HCT116 (cell line): Measurements from ENCODE around the gene THOP1. TPM values are rescaled to one million over a fixed set of nuclear protein-coding genes. Genes with fewer than 3 reads are reported as not detected.

Experiments
- ATAC-seq: fragments of 200-7000 bp; cut with Tn5 transposase; 2 replicates; pipeline ENCODE4 v1.9.1; 2020; ENCODE audit warnings: mild to moderate bottlenecking, moderate library complexity
- BruUV-seq: library from RNA; stranded (reverse); fragments of 400-500 nt; replicated peaks from 2 replicates; lab custom pipeline; 2021; lab: Mats Ljungman, UMichigan
- CTCF ChIA-PET: fragments of 300-600 bp; sonication (Branson Sonifier 250); formaldehyde crosslinking; loops from one replicate; lab custom pipeline; 2021; ENCODE audit warnings: antibody characterized with exemption; lab: Charles Lee
- POLR2A ChIA-PET: fragments of 300-600, 350-600 bp; sonication (Branson Sonifier 250); formaldehyde crosslinking; loops from one replicate; lab custom pipeline; 2021; ENCODE audit warnings: antibody characterized with exemption; lab: Charles Lee
- RAD21 ChIA-PET, 2 experiments: fragments of 300-600 bp; sonication (Branson Sonifier 250); formaldehyde crosslinking; loops; one replicate each; lab custom pipeline; 2023; ENCODE audit warnings: low total read pairs in 2 of 2; ENCODE audit not compliant: uncharacterized antibody in 2 of 2, unreplicated experiment in 2 of 2, low non-redundant PET in 1 of 2; lab: Charles Lee
- DNase-seq: peaks from one replicate; pipeline ENCODE4 v3.0.0-alpha.2; 2010; ENCODE audit warnings: low read depth, low spot score
- H2AFZ ChIP-seq: fragments of 200-600 bp; shearing (Covaris generic), sonication (generic); 2 replicates; pipeline ENCODE4 v1.6.1; 2017; ENCODE audit warnings: low read depth, mixed run types, mixed read lengths, antibody characterized with exemption, low read length; ENCODE audit not compliant: poor library complexity, severe bottlenecking
- H3K27ac ChIP-seq: 2 replicates; pipeline ENCODE4 v1.5.1; 2012; ENCODE audit warnings: low read depth, low read length
- H3K27me3 ChIP-seq: fragments of 200-600 bp; sonication (generic); 2 replicates; pipeline ENCODE4 v1.6.1; 2016; ENCODE audit warnings: mixed run types, low read length, mixed read lengths; ENCODE audit not compliant: insufficient read depth
- H3K36me3 ChIP-seq, 2 experiments: fragments of 200-500 bp in 1 of 2; fragments of 200-600 bp in 1 of 2; sonication (Bioruptor generic) in 1 of 2; sonication (generic) in 1 of 2; 2 replicates each; pipeline versions ENCODE4 v1.5.1 to v1.6.1; 2014 to 2016; ENCODE audit warnings: low read length in 2 of 2, inconsistent platforms in 1 of 2, mixed read lengths in 1 of 2, mixed run types in 1 of 2; ENCODE audit not compliant: insufficient read depth in 2 of 2, control insufficient read depth in 1 of 2
- H3K4me1 ChIP-seq, 2 experiments: fragments of 200-600 bp in 1 of 2; sonication (generic) in 1 of 2; 2 replicates each; pipeline versions ENCODE4 v1.5.1 to v1.6.1; 2012 to 2017; ENCODE audit warnings: low read length in 2 of 2, inconsistent platforms in 1 of 2, mild to moderate bottlenecking in 1 of 2, mixed read lengths in 1 of 2, mixed run types in 1 of 2, moderate library complexity in 1 of 2; ENCODE audit not compliant: insufficient read depth in 2 of 2, control insufficient read depth in 1 of 2
- H3K4me2 ChIP-seq: fragments of 200-600 bp; sonication (generic); 2 replicates; pipeline ENCODE4 v1.6.1; 2017; ENCODE audit warnings: mixed run types, low read length, mixed read lengths
- H3K4me3 ChIP-seq, 2 experiments: fragments of 200-600 bp in 1 of 2; sonication (generic) in 1 of 2; replicated peaks in 1 of 2; 2 replicates each; pipeline ENCODE4 v1.5.1; 2011 to 2016; ENCODE audit warnings: low read length in 2 of 2, control low read depth in 1 of 2, low read depth in 1 of 2, mild to moderate bottlenecking in 1 of 2, mixed read lengths in 1 of 2, mixed run types in 1 of 2
- H3K79me2 ChIP-seq: fragments of 200-600 bp; sonication (generic); 2 replicates; pipeline ENCODE4 v1.6.1; 2017; ENCODE audit warnings: mild to moderate bottlenecking, mixed run types, low read length, moderate library complexity, mixed read lengths; ENCODE audit not compliant: insufficient read depth
- H3K9ac ChIP-seq: fragments of 200-600 bp; sonication (generic); 2 replicates; pipeline ENCODE4 v1.6.1; 2016; ENCODE audit warnings: low read length, mixed read lengths
- H3K9me2 ChIP-seq: fragments of 200-600 bp; sonication (generic), shearing (Covaris generic); 2 replicates; pipeline ENCODE4 v1.6.1; 2017; ENCODE audit warnings: mixed run types, mild to moderate bottlenecking, moderate library complexity; ENCODE audit not compliant: insufficient read depth
- H3K9me3 ChIP-seq, 2 experiments: fragments of 200-500 bp in 1 of 2; fragments of 200-600 bp in 1 of 2; sonication (Bioruptor generic) in 1 of 2; sonication (generic) in 1 of 2; 2 replicates each; pipeline ENCODE4 v1.6.1; 2014 to 2017; ENCODE audit warnings: low read length in 2 of 2, mixed read lengths in 2 of 2, inconsistent platforms in 1 of 2, low read depth in 1 of 2, mild to moderate bottlenecking in 1 of 2, mixed run types in 1 of 2, moderate library complexity in 1 of 2; ENCODE audit not compliant: control insufficient read depth in 1 of 2, insufficient read depth in 1 of 2
- H4K20me1 ChIP-seq: fragments of 200-600 bp; sonication (generic), shearing (Covaris generic); 2 replicates; pipeline ENCODE4 v1.6.1; 2017; ENCODE audit warnings: mixed run types, mild to moderate bottlenecking, moderate library complexity; ENCODE audit not compliant: insufficient read depth
- EGR1 ChIP-seq: IDR thresholded peaks from 2 replicates; pipeline ENCODE4 v1.6.1; 2012; ENCODE audit warnings: low read depth
- ELF1 ChIP-seq: IDR thresholded peaks from 2 replicates; pipeline ENCODE4 v1.6.1; 2012; ENCODE audit warnings: low read depth, borderline replicate concordance
- FOSL1 ChIP-seq: IDR thresholded peaks from 2 replicates; pipeline ENCODE4 v1.6.1; 2012; ENCODE audit warnings: low read depth
- POLR2AphosphoS5 ChIP-seq: IDR thresholded peaks from 2 replicates; pipeline ENCODE4 v1.6.1; 2011; ENCODE audit warnings: mild to moderate bottlenecking, low read depth, low read length, moderate library complexity
- SIN3A ChIP-seq: IDR thresholded peaks from 2 replicates; pipeline ENCODE4 v1.6.1; 2012; ENCODE audit warnings: low read depth
- TCF7L2 ChIP-seq: IDR thresholded peaks from 2 replicates; pipeline ENCODE4 v1.7.0; 2011; ENCODE audit warnings: borderline replicate concordance, inconsistent platforms; ENCODE audit not compliant: insufficient read depth, insufficient read length; ENCODE audit errors: extremely low read depth
- YY1 ChIP-seq: IDR thresholded peaks from 2 replicates; pipeline ENCODE4 v1.6.1; 2011; ENCODE audit warnings: low read length, low read depth, moderate library complexity, mild to moderate bottlenecking; ENCODE audit not compliant: insufficient replicate concordance; ENCODE audit errors: extremely low read depth
- ZFX ChIP-seq: fragments of 450-650 bp; IDR thresholded peaks from 2 replicates; pipeline ENCODE4 v1.6.1; 2017
- intact Hi-C: fragments of 100-400 bp; cut with micrococcal nuclease; formaldehyde crosslinking; loops from 2 replicates; pipeline ENCODE4 v1.10.0; 2022
- total RNA-seq: library from RNA; stranded (reverse); gene quantifications from one replicate; pipeline ENCODE4 v1.2.1, GENCODE V29; 2021; ENCODE audit not compliant: unreplicated experiment
- TF ChIP-seq, protein P1 (sequence below): IDR thresholded peaks from 2 replicates; pipeline ENCODE4 v1.6.1; 2012; ENCODE audit warnings: low read depth
- TF ChIP-seq, protein P2 (sequence below): IDR thresholded peaks from 2 replicates; pipeline ENCODE4 v1.6.1; 2011; ENCODE audit warnings: mild to moderate bottlenecking, low read length, moderate library complexity; ENCODE audit not compliant: insufficient replicate concordance; ENCODE audit errors: extremely low read depth
- TF ChIP-seq, protein P3 (sequence below), 3 experiments: fragments of 200-600 bp in 1 of 3; sonication (generic) in 1 of 3; IDR thresholded peaks in 2 of 3; conservative IDR thresholded peaks in 1 of 3; 2 replicates each; pipeline ENCODE4 v1.5.1; 2012 to 2017; ENCODE audit warnings: low read depth in 2 of 3, low read length in 2 of 3, antibody characterized with exemption in 1 of 3, borderline replicate concordance in 1 of 3, control low read depth in 1 of 3, mild to moderate bottlenecking in 1 of 3, mixed read lengths in 1 of 3, mixed run types in 1 of 3, moderate library complexity in 1 of 3; ENCODE audit not compliant: insufficient read depth in 1 of 3

The THOP1 gene
- total RNA-seq, 1 experiment from 2014 or later = 201 TPM

- Histone ChIP-seq H3K4me3 (no peak overlapping the region), H3K9ac (no peak overlapping the region), H3K27me3 (no peaks in the 10 kb centered on the region), H3K4me1 (no peaks in the 10 kb centered on the region), H3K79me2 (peaks cover 5% of the 10 kb centered on the region; the same call in 1 of the 2 replicates), H3K9me2 (no peaks in the 10 kb centered on the region), H4K20me1 (no peaks in the 10 kb centered on the region), H3K36me3 (peaks cover 22 to 56% of the 10 kb centered on the region in 2 experiments; a peak in 3 of 4 replicates), H3K4me2 (no peak overlapping the region), H3K27ac (no peak overlapping the region), H2AFZ (no peak overlapping the region), H3K9me3 (no peaks in the 10 kb centered on the region)
- intact Hi-C loops = no loop called here
- no peak for DNase-seq
- ChIA-PET CTCF (no interaction called here), RAD21 (no interaction called here), POLR2A (no interaction called here)
- TF ChIP-seq ZFX (no peak), YY1 (no peak), FOSL1 (no peak), TCF7L2 (no peak), POLR2AphosphoS5 (no peak), SIN3A (no peak), ELF1 (no peak), EGR1 (no peak)
- TF ChIP-seq, protein P1, sequence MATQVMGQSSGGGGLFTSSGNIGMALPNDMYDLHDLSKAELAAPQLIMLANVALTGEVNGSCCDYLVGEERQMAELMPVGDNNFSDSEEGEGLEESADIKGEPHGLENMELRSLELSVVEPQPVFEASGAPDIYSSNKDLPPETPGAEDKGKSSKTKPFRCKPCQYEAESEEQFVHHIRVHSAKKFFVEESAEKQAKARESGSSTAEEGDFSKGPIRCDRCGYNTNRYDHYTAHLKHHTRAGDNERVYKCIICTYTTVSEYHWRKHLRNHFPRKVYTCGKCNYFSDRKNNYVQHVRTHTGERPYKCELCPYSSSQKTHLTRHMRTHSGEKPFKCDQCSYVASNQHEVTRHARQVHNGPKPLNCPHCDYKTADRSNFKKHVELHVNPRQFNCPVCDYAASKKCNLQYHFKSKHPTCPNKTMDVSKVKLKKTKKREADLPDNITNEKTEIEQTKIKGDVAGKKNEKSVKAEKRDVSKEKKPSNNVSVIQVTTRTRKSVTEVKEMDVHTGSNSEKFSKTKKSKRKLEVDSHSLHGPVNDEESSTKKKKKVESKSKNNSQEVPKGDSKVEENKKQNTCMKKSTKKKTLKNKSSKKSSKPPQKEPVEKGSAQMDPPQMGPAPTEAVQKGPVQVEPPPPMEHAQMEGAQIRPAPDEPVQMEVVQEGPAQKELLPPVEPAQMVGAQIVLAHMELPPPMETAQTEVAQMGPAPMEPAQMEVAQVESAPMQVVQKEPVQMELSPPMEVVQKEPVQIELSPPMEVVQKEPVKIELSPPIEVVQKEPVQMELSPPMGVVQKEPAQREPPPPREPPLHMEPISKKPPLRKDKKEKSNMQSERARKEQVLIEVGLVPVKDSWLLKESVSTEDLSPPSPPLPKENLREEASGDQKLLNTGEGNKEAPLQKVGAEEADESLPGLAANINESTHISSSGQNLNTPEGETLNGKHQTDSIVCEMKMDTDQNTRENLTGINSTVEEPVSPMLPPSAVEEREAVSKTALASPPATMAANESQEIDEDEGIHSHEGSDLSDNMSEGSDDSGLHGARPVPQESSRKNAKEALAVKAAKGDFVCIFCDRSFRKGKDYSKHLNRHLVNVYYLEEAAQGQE = no peak
- TF ChIP-seq, protein P2, sequence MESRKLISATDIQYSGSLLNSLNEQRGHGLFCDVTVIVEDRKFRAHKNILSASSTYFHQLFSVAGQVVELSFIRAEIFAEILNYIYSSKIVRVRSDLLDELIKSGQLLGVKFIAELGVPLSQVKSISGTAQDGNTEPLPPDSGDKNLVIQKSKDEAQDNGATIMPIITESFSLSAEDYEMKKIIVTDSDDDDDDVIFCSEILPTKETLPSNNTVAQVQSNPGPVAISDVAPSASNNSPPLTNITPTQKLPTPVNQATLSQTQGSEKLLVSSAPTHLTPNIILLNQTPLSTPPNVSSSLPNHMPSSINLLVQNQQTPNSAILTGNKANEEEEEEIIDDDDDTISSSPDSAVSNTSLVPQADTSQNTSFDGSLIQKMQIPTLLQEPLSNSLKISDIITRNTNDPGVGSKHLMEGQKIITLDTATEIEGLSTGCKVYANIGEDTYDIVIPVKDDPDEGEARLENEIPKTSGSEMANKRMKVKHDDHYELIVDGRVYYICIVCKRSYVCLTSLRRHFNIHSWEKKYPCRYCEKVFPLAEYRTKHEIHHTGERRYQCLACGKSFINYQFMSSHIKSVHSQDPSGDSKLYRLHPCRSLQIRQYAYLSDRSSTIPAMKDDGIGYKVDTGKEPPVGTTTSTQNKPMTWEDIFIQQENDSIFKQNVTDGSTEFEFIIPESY = no peak
- TF ChIP-seq, protein P3, sequence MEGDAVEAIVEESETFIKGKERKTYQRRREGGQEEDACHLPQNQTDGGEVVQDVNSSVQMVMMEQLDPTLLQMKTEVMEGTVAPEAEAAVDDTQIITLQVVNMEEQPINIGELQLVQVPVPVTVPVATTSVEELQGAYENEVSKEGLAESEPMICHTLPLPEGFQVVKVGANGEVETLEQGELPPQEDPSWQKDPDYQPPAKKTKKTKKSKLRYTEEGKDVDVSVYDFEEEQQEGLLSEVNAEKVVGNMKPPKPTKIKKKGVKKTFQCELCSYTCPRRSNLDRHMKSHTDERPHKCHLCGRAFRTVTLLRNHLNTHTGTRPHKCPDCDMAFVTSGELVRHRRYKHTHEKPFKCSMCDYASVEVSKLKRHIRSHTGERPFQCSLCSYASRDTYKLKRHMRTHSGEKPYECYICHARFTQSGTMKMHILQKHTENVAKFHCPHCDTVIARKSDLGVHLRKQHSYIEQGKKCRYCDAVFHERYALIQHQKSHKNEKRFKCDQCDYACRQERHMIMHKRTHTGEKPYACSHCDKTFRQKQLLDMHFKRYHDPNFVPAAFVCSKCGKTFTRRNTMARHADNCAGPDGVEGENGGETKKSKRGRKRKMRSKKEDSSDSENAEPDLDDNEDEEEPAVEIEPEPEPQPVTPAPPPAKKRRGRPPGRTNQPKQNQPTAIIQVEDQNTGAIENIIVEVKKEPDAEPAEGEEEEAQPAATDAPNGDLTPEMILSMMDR (IDR thresholded peaks at IDR 0.05 in 2 of 3, conservative IDR thresholded peaks at IDR 0.05 in 1 of 3; ENCODE audit: borderline replicate concordance in 1 of 3, insufficient read depth in 1 of 3, low read depth in 2 of 3, low read length in 2 of 3) = no peak
- ATAC-seq = no peak
- BruUV-seq = no TSS peak
These were observed 25.9 kb upstream of the THOP1 start for GRCh38 chr19:2759362-2759761.
